ENCODE measurements around the gene C10orf71.

DNA sequence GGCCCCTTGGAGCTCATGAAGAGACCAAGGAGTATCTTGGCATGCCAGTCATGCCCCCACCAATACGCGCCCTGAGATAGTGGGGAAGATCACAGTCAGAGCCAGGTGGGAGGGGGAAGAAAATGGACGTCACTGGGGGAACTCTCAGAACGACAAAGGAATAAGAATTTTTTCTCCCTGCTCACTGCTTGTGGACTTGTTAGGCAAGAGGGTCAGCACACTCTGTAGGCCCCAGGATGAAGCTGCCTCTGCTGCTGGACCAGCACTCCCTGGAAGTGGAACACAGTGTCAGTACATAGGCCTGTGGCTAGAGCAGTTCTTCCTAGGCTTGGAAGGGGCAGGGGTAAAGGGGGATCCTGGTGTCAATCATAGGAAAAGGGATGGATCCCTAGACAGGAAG, 50.4 kb downstream of the C10orf71 start:
- TF ChIP-seq TCF12 (IDR thresholded peaks at IDR 0.05; ENCODE audit: low read depth) (no peak), EP300 (IDR thresholded peaks at IDR 0.05; ENCODE audit: borderline replicate concordance) (no peak), TEAD4 (IDR thresholded peaks at IDR 0.05) (no peak), RAD21 (IDR thresholded peaks at IDR 0.05; ENCODE audit: low read depth) (no peak), NFIC (IDR thresholded peaks at IDR 0.05) (no peak)
